ENCODE results near the gene DHRS3.

DHRS3 gene

DNA sequence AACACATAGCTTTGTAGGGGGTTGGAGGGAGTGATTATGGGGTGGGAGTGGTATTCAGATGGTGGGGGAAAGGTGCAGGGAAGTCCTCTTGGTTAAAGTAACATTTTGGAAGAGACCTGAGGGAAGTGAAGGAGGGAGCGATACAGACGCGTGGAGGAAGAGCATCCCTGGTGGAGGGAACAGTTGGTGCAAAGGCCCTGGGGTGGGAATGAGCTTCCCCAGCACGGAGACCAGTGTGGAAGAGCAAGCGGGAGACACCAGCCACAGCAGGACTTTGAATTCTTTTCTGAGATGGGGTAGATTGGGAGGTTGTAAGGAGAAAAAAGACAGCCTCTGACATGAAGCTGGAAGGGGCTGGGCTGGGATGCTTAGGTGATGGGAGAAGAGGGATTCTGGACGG lies 23.5 kb downstream of the DHRS3 start:
- Histone ChIP-seq H3F3A (ENCODE audit: insufficient read depth) (no peaks in the 10 kb centered on the region), H4K20me1 (ENCODE audit: low read depth, low read length) (no peaks in the 10 kb centered on the region), H2AFZ (ENCODE audit: low read depth, low read length, severe bottlenecking) (no peak overlapping the region), H3K9me2 (replicated peaks; ENCODE audit: insufficient read depth, low read length) (no peaks in the 10 kb centered on the region), H3K4me3 (ENCODE audit: insufficient read depth, low read length, poor library complexity, severe bottlenecking) (no peak overlapping the region), H3K27me3 (ENCODE audit: low read length) (no peaks in the 10 kb centered on the region), H3K9ac (ENCODE audit: low read length) (no peak overlapping the region), H3K4me2 (ENCODE audit: low read depth, low read length, poor library complexity, severe bottlenecking) (no peak overlapping the region), H3K36me3 (ENCODE audit: low read length) (no peaks in the 10 kb centered on the region), H3K9me3 (ENCODE audit: insufficient read depth, low read length) (no peaks in the 10 kb centered on the region), H3K79me2 (ENCODE audit: insufficient read depth, low read length) (no peaks in the 10 kb centered on the region), H3K27ac (ENCODE audit: low read depth, low read length) (no peak overlapping the region)
- TF ChIP-seq, protein P1, sequence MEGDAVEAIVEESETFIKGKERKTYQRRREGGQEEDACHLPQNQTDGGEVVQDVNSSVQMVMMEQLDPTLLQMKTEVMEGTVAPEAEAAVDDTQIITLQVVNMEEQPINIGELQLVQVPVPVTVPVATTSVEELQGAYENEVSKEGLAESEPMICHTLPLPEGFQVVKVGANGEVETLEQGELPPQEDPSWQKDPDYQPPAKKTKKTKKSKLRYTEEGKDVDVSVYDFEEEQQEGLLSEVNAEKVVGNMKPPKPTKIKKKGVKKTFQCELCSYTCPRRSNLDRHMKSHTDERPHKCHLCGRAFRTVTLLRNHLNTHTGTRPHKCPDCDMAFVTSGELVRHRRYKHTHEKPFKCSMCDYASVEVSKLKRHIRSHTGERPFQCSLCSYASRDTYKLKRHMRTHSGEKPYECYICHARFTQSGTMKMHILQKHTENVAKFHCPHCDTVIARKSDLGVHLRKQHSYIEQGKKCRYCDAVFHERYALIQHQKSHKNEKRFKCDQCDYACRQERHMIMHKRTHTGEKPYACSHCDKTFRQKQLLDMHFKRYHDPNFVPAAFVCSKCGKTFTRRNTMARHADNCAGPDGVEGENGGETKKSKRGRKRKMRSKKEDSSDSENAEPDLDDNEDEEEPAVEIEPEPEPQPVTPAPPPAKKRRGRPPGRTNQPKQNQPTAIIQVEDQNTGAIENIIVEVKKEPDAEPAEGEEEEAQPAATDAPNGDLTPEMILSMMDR (IDR thresholded peaks at IDR 0.05; ENCODE audit: insufficient read depth, low read length, poor library complexity, severe bottlenecking) = no peak
- TF ChIP-seq EZH2phosphoT487 (conservative IDR thresholded peaks at IDR 0.05; ENCODE audit: low read length) = no peak

DNA sequence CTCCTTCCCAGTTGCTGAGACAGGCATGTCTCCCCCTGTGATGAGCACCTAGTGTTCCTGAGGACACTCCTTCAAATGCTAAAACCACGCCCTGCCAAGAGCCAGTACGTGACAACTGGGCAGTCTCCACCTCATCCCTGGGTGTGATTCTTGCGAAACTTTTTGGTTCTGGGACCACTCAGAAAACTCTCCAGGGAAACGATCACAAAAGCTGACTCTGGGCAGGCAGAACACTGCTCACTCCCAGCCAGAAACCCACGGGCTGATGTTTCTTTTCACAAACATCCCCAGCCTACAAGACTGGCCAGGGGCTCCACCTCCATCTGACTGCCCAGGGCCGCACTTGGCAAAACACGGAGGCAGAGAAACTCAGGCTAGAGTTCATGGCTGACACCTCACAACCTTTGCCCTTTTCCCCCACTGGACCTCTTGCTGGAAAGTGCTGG lies 24.4 kb downstream of the DHRS3 start:
- no peaks in the 10 kb centered on the region for H3F3A ChIP-seq (ENCODE audit: insufficient read depth)
- H4K20me1 ChIP-seq (ENCODE audit: low read depth, low read length) = no peaks in the 10 kb centered on the region
- no peaks in the 10 kb centered on the region for H3K36me3 ChIP-seq (ENCODE audit: low read length)
- H3K27ac ChIP-seq (ENCODE audit: low read depth, low read length) = no peak overlapping the region
- H2AFZ ChIP-seq (ENCODE audit: low read depth, low read length, severe bottlenecking) = no peak overlapping the region
- H3K79me2 ChIP-seq (ENCODE audit: insufficient read depth, low read length) = no peaks in the 10 kb centered on the region
- H3K4me3 ChIP-seq (ENCODE audit: insufficient read depth, low read length, poor library complexity, severe bottlenecking) = no peak overlapping the region
- H3K9me3 ChIP-seq (ENCODE audit: insufficient read depth, low read length) = no peaks in the 10 kb centered on the region
- no peaks in the 10 kb centered on the region for H3K9me2 ChIP-seq (replicated peaks; ENCODE audit: insufficient read depth, low read length)
- H3K27me3 ChIP-seq (ENCODE audit: low read length) = no peaks in the 10 kb centered on the region
- no peak overlapping the region for H3K4me2 ChIP-seq (ENCODE audit: low read depth, low read length, poor library complexity, severe bottlenecking)
- TF ChIP-seq EZH2phosphoT487 (conservative IDR thresholded peaks at IDR 0.05; ENCODE audit: low read length) = no peak
- TF ChIP-seq, protein P1 (IDR thresholded peaks at IDR 0.05; ENCODE audit: insufficient read depth, low read length, poor library complexity, severe bottlenecking) = no peak
- H3K9ac ChIP-seq (ENCODE audit: low read length) = no peak overlapping the region

DNA sequence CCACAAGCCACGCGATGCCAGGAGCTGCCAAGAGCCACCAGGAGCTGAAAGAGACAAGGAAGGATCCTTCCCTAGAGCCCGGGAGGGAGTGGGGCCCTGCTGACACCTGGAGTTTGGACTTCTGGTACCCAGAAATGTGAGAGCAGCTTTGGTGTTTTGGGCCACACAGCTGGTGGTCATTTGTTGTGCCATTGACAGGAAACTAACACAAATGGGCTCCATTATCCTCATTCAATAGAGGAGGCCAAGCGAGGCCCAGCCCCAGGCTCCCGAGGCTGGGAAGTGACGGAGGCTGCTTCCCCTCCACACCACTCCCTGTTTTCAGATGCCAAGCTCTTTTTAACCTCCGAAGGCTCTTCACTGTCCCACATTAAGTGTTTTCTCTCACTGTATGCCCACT lies 25.5 kb downstream of the DHRS3 start:
- H3K9me3 ChIP-seq (ENCODE audit: insufficient read depth, low read length) = no peaks in the 10 kb centered on the region
- no peak for TF ChIP-seq EZH2phosphoT487 (conservative IDR thresholded peaks at IDR 0.05; ENCODE audit: low read length)
- TF ChIP-seq, protein P1 (IDR thresholded peaks at IDR 0.05; ENCODE audit: insufficient read depth, low read length, poor library complexity, severe bottlenecking) = no peak
- no peak overlapping the region for H3K4me3 ChIP-seq (ENCODE audit: insufficient read depth, low read length, poor library complexity, severe bottlenecking)
- H4K20me1 ChIP-seq (ENCODE audit: low read depth, low read length) = no peaks in the 10 kb centered on the region
- no peaks in the 10 kb centered on the region for H3K9me2 ChIP-seq (replicated peaks; ENCODE audit: insufficient read depth, low read length)
- H2AFZ ChIP-seq (ENCODE audit: low read depth, low read length, severe bottlenecking) = no peak overlapping the region
- H3K36me3 ChIP-seq (ENCODE audit: low read length) = no peaks in the 10 kb centered on the region
- H3K27ac ChIP-seq (ENCODE audit: low read depth, low read length) = no peak overlapping the region
- H3F3A ChIP-seq (ENCODE audit: insufficient read depth) = no peaks in the 10 kb centered on the region
- H3K79me2 ChIP-seq (ENCODE audit: insufficient read depth, low read length) = no peaks in the 10 kb centered on the region
- no peaks in the 10 kb centered on the region for H3K27me3 ChIP-seq (ENCODE audit: low read length)
- no peak overlapping the region for H3K9ac ChIP-seq (ENCODE audit: low read length)
- no peak overlapping the region for H3K4me2 ChIP-seq (ENCODE audit: low read depth, low read length, poor library complexity, severe bottlenecking)
